Activated CD4-positive, alpha-beta T cell treated with anti-CD3 and anti-CD28 coated beads, Interleukin-2, amount 50 U/mL, for 48 hours (primary cell): ENCODE results near the gene HMGXB4.
A peak's percentile ranks its signal among the peaks of the same experiment; 100 is the strongest.
"Not testable (repeated sequence)": the region's sequence is repeated elsewhere in the genome, so short reads cannot be mapped to it uniquely, and the experiment has no call there.

Source experiments
- DNase-seq, 2 experiments: peaks; one replicate each; pipeline ENCODE4 v3.0.0-alpha.2; 2020

Gene HMGXB4

GRCh38 chr22:35257321-35258190 is at the start of gene HMGXB4:
HMGXB4 (plus strand) TSS chr22:35257493; CDS start chr22:35262391, 4,898 bp downstream.
- DNase-seq, result peak; percentile 84 to 87

GRCh38 chr22:35208003-35208402 is 49.3 kb upstream of the HMGXB4 start:
- no peak for DNase-seq

GRCh38 chr22:35209203-35209602 is 48.1 kb upstream of the HMGXB4 start:
- DNase-seq, result no peak

GRCh38 chr22:35212009-35212408 is 45.3 kb upstream of the HMGXB4 start:
- no peak for DNase-seq

GRCh38 chr22:35212996-35213395 is 44.3 kb upstream of the HMGXB4 start:
- DNase-seq, result no peak

- no peak for DNase-seq
These were observed 42.3 kb upstream of the HMGXB4 start for GRCh38 chr22:35214968-35215367.

- DNase-seq, result no peak
These were observed 41.3 kb upstream of the HMGXB4 start for GRCh38 chr22:35215993-35216392.

- DNase-seq, result no peak
These were observed 39.8 kb upstream of the HMGXB4 start for GRCh38 chr22:35217527-35217926.

GRCh38 chr22:35218079-35218478 is 39.2 kb upstream of the HMGXB4 start:
- DNase-seq, result no peak

- DNase-seq, result no peak
These were observed 38.3 kb upstream of the HMGXB4 start for GRCh38 chr22:35219012-35219411.

- no peak for DNase-seq
These were observed 37.1 kb upstream of the HMGXB4 start for GRCh38 chr22:35220221-35220620.

- DNase-seq, result no peak
These were observed 32.3 kb upstream of the HMGXB4 start for GRCh38 chr22:35225010-35225409.

GRCh38 chr22:35226958-35227647 is 30.2 kb upstream of the HMGXB4 start:
- DNase-seq, result no peak

GRCh38 chr22:35229865-35230264 is 27.4 kb upstream of the HMGXB4 start:
- no peak for DNase-seq

GRCh38 chr22:35230417-35230816 is 26.9 kb upstream of the HMGXB4 start:
- DNase-seq, result no peak

GRCh38 chr22:35230839-35231584 is 26.3 kb upstream of the HMGXB4 start:
- DNase-seq, result peak in 1 of 2 experiments; percentile 8

- DNase-seq, result peak; percentile 79 to 81
These were observed 25.7 kb upstream of the HMGXB4 start for GRCh38 chr22:35231585-35232084.

- not testable (repeated sequence) for DNase-seq
These were observed 18.5 kb upstream of the HMGXB4 start for GRCh38 chr22:35238749-35239148.

- not testable (repeated sequence) for DNase-seq
These were observed 12.8 kb upstream of the HMGXB4 start for GRCh38 chr22:35244507-35244906.

- DNase-seq, result no peak
These were observed 7.1 kb upstream of the HMGXB4 start for GRCh38 chr22:35250156-35250555.

GRCh38 chr22:35253946-35254345 is 3.3 kb upstream of the HMGXB4 start:
- DNase-seq, result no peak

- DNase-seq, result no peak
These were observed 332 bp upstream of the HMGXB4 start for GRCh38 chr22:35257002-35257320.
